SK-N-SH (cell line): ENCODE data around the gene EXOC2.

Source experiments
- CTCF ChIP-seq: fragments of 200-600 bp; sonication (generic); IDR thresholded peaks from 2 replicates; pipeline ENCODE4 v1.6.1; 2017; ENCODE audit warnings: antibody characterized with exemption, mild to moderate bottlenecking, moderate library complexity
- ELF1 ChIP-seq: IDR thresholded peaks from 2 replicates; pipeline ENCODE4 v1.4.0; 2012
- EP300 ChIP-seq, 2 experiments: IDR thresholded peaks; 2 replicates each; pipeline versions ENCODE4 v1.4.0 to v1.6.1; 2012; ENCODE audit warnings: borderline replicate concordance in 1 of 2, low read depth in 1 of 2, low read length in 1 of 2
- EZH2phosphoT487 ChIP-seq: fragments of 200-600 bp; sonication (generic); IDR thresholded peaks from 2 replicates; pipeline ENCODE4 v1.6.1; 2017; ENCODE audit warnings: low read depth, mixed run types, mild to moderate bottlenecking, antibody characterized with exemption, moderate library complexity, borderline replicate concordance
- GATA2 ChIP-seq: sonication (generic); formaldehyde crosslinking; IDR thresholded peaks from 2 replicates; pipeline ENCODE4 v1.5.0; 2020; ENCODE audit warnings: mild to moderate bottlenecking, missing genetic modification reagents
- MEF2A ChIP-seq: IDR thresholded peaks from 2 replicates; pipeline ENCODE4 v1.4.0; 2012; ENCODE audit warnings: low read depth, borderline replicate concordance
- RCOR1 ChIP-seq: fragments of 150-350 bp; IDR thresholded peaks from 2 replicates; pipeline ENCODE4 v1.6.1; 2017; ENCODE audit warnings: antibody characterized with exemption, low read length
- REST ChIP-seq: IDR thresholded peaks from 2 replicates; pipeline ENCODE4 v1.6.1; 2012; ENCODE audit warnings: mild to moderate bottlenecking, low read depth, low read length, moderate library complexity
- SIN3A ChIP-seq: IDR thresholded peaks from 2 replicates; pipeline ENCODE4 v1.6.1; 2012; ENCODE audit warnings: low read depth, mild to moderate bottlenecking, low read length, moderate library complexity, borderline replicate concordance
- SMC3 ChIP-seq: IDR thresholded peaks from 2 replicates; pipeline ENCODE4 v1.6.1; 2012; ENCODE audit warnings: low read depth, low read length, improper control_type of control experiment
- TAF1 ChIP-seq: IDR thresholded peaks from 2 replicates; pipeline ENCODE4 v1.6.1; 2012; ENCODE audit warnings: low read depth, mild to moderate bottlenecking, low read length, moderate library complexity, borderline replicate concordance
- ZBTB33 ChIP-seq: IDR thresholded peaks from 2 replicates; pipeline ENCODE4 v1.4.0; 2012; ENCODE audit warnings: low read depth, borderline replicate concordance

GRCh38 chr6:456887-457286 lies 236.1 kb downstream of the EXOC2 start:
- TF ChIP-seq TAF1 (no peak), ELF1 (no peak), REST (no peak), EP300 (IDR thresholded peaks at IDR 0.05; ENCODE audit: borderline replicate concordance in 1 of 2, low read depth in 1 of 2, low read length in 1 of 2) (no peak), CTCF (no peak), MEF2A (no peak), ZBTB33 (no peak), GATA2 (no peak), EZH2phosphoT487 (no peak), RCOR1 (no peak), SIN3A (no peak), SMC3 (no peak)
